ENCODE data around the gene NCOR1.

NCOR1 gene

GRCh38 chr17:16025202-16025601 lies 190.1 kb downstream of the NCOR1 start:
- no peak for DNase-seq

- DNase-seq, result no peak
These were observed 191.5 kb downstream of the NCOR1 start for GRCh38 chr17:16023881-16024280.

- no peak for DNase-seq
These were observed 196.0 kb downstream of the NCOR1 start for GRCh38 chr17:16019347-16019746.

- DNase-seq, result no peak
These were observed 201.4 kb downstream of the NCOR1 start for GRCh38 chr17:16013943-16014407.

- DNase-seq, result no peak
These were observed 207.9 kb downstream of the NCOR1 start for GRCh38 chr17:16007439-16007838.

- DNase-seq, result no peak
These were observed 209.7 kb downstream of the NCOR1 start for GRCh38 chr17:16005636-16006035.

GRCh38 chr17:16003841-16004240 lies 211.5 kb downstream of the NCOR1 start:
- no peak for DNase-seq

GRCh38 chr17:16002708-16003260 lies 212.6 kb downstream of the NCOR1 start:
- no peak for DNase-seq

GRCh38 chr17:16001226-16001897 lies 214.0 kb downstream of the NCOR1 start:
- no peak for DNase-seq

- no peak for DNase-seq
These were observed 215.1 kb downstream of the NCOR1 start for GRCh38 chr17:15999974-16000827.

GRCh38 chr17:15999141-15999973 lies 216.0 kb downstream of the NCOR1 start, which contains the start of the genes TTC19 and ZSWIM7:
Gene TTC19 (plus strand): TSS chr17:15999824. CDS start chr17:15999849, 25 bp downstream.
Gene ZSWIM7 (minus strand): TSS chr17:15999704. CDS start chr17:15999594, 110 bp downstream.
- peak; percentile 83 for DNase-seq

GRCh38 chr17:15998031-15998562 lies 217.2 kb downstream of the NCOR1 start:
- DNase-seq, result no peak

- DNase-seq, result no peak
These were observed 219.0 kb downstream of the NCOR1 start for GRCh38 chr17:15996322-15996721.

GRCh38 chr17:15981646-15982580 lies 233.4 kb downstream of the NCOR1 start:
- DNase-seq, result no peak

GRCh38 chr17:15981208-15981607 lies 234.1 kb downstream of the NCOR1 start:
- DNase-seq, result no peak

All from NK-92 treated with Interleukin-12 subunit alpha and Interleukin-12 subunit beta, amount 100 ng/mL, for 24 hours (cell line).